Cardiac muscle cell (in vitro differentiated cells and primary cell): ENCODE measurements around the gene SAXO1. TPM values are rescaled to one million over a fixed set of nuclear protein-coding genes. Genes with fewer than 3 reads are reported as not detected.

Experiments
- DNase-seq, 2 donors: peaks; one replicate each; pipeline versions ENCODE4 v3.0.0 to v3.0.0-alpha.2; 2010 to 2017; ENCODE audit warnings: low read depth in 1 of 2, low spot score in 1 of 2
- H3K27ac ChIP-seq: fragments of 200-600 bp; sonication (generic); 2 replicates; pipeline ENCODE4 v1.5.1; 2016
- H3K27me3 ChIP-seq: fragments of 200-600 bp; sonication (generic); 2 replicates; pipeline ENCODE4 v1.6.0; 2016; ENCODE audit warnings: control low read depth
- H3K36me3 ChIP-seq: fragments of 200-600 bp; sonication (generic); 2 replicates; pipeline ENCODE4 v1.5.1; 2016; ENCODE audit warnings: control low read depth
- H3K4me1 ChIP-seq: fragments of 200-600 bp; sonication (generic); 2 replicates; pipeline ENCODE4 v1.8.1; 2017; ENCODE audit warnings: low read depth, mild to moderate bottlenecking, mixed run types
- H3K4me3 ChIP-seq: fragments of 200-600 bp; sonication (generic); 2 replicates; pipeline ENCODE4 v1.5.1; 2016; ENCODE audit warnings: mild to moderate bottlenecking
- H3K9me3 ChIP-seq: fragments of 200-600 bp; sonication (generic); 2 replicates; pipeline ENCODE4 v1.5.1; 2017; ENCODE audit warnings: low read depth, mild to moderate bottlenecking, control low read depth
- polyA plus RNA-seq: library from polyadenylated mRNA; unstranded; fragments of >200 nt; fragmentation: Nextera tagmentation; extraction: Ambion mirVana; gene quantifications from 2 replicates; pipeline ENCODE4 v1.2.1, GENCODE V29; 2016
- total RNA-seq: library from RNA; depleted of rRNA; stranded (reverse); fragments of >200 nt; gene quantifications from 2 replicates; pipeline ENCODE4 v1.2.3, GENCODE V29; 2016
- TF ChIP-seq, protein P1 (sequence below): IDR thresholded peaks from 2 replicates; pipeline ENCODE4 v1.5.1; 2012; ENCODE audit warnings: low read depth, mild to moderate bottlenecking, low read length

Gene SAXO1
- total and polyA plus RNA-seq, 2 experiments from 2014 or later = 0.06 to 0.24 TPM

DNA sequence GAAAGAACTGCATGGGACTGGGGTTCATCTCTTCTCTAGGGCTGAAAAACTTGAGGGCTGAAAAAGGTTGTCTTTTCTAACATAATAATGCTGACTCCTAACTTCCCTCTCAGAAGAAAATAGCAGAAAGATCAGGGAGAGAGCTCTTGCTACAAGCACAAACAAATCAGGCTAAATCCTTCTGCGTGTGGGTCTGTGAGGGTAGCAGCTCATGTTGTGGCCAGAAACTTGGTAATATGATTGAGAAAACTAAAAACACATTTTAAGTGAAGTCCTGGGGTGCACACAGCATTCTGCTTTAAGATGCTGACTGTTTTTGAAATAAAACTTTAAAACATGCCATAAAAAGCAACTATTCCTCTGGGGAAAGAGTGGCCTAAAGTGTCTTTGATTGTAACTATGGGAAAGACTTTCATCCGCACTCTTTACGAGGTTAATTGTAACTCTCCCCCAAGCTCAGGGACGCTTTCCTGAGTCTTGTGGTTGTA lies 56.7 kb downstream of the SAXO1 start:
- DNase-seq = peak in 1 of 2 donors; percentile 15
- Histone ChIP-seq H3K27me3 (no peaks in the 10 kb centered on the region), H3K4me3 (no peak overlapping the region), H3K36me3 (no peaks in the 10 kb centered on the region), H3K27ac (no peak overlapping the region), H3K9me3 (no peaks in the 10 kb centered on the region), H3K4me1 (no peaks in the 10 kb centered on the region)
- TF ChIP-seq, protein P1, sequence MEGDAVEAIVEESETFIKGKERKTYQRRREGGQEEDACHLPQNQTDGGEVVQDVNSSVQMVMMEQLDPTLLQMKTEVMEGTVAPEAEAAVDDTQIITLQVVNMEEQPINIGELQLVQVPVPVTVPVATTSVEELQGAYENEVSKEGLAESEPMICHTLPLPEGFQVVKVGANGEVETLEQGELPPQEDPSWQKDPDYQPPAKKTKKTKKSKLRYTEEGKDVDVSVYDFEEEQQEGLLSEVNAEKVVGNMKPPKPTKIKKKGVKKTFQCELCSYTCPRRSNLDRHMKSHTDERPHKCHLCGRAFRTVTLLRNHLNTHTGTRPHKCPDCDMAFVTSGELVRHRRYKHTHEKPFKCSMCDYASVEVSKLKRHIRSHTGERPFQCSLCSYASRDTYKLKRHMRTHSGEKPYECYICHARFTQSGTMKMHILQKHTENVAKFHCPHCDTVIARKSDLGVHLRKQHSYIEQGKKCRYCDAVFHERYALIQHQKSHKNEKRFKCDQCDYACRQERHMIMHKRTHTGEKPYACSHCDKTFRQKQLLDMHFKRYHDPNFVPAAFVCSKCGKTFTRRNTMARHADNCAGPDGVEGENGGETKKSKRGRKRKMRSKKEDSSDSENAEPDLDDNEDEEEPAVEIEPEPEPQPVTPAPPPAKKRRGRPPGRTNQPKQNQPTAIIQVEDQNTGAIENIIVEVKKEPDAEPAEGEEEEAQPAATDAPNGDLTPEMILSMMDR = no peak

DNA sequence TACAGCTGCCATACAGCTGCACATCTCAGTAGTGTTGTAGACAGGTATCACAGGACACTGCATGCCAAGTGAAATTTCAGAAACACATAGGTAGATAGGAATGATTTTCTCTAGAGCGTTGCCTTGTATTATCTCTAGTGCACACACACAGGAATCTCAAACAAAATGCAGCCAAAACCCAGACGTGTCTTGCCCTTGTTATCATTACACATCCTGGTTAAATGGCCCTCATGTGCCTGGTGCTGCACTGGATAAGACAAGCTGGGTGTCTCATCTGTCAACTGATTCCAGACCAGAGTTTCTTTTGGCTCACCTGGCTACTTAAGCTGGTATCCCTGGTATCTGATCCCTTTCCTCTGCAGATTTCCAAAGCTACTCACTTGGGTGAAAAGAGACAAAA lies 59.7 kb downstream of the SAXO1 start:
- Histone ChIP-seq H3K27me3 (no peaks in the 10 kb centered on the region), H3K36me3 (no peaks in the 10 kb centered on the region), H3K27ac (no peak overlapping the region), H3K4me3 (no peak overlapping the region), H3K4me1 (peaks cover 15% of the 10 kb centered on the region), H3K9me3 (no peaks in the 10 kb centered on the region)
- DNase-seq = no peak
- TF ChIP-seq, protein P1 = no peak

DNA sequence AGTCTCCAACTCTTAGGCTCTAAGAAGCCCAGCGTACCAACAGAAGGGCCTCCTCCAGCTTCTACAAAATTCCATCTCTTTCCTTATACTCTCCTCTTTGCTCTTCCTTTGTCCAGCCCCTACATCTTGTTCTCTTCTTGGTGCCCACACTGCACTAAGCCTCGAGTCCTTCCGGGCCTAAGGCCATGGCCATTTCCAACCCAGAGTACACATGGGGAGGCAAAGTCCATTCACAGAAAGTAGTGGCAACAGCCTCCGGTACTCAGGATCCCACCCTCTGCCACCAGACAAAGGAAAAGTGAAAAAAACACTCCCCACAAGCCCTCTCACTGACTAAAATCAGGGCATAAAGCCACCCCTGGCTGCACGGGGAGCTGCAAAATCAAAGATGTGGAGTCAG lies 60.3 kb downstream of the SAXO1 start:
- Histone ChIP-seq H3K27ac (no peak overlapping the region), H3K4me3 (no peak overlapping the region), H3K27me3 (no peaks in the 10 kb centered on the region), H3K36me3 (no peaks in the 10 kb centered on the region), H3K9me3 (no peaks in the 10 kb centered on the region), H3K4me1 (peaks cover 15% of the 10 kb centered on the region)
- DNase-seq = no peak
- TF ChIP-seq, protein P1 = no peak

DNA sequence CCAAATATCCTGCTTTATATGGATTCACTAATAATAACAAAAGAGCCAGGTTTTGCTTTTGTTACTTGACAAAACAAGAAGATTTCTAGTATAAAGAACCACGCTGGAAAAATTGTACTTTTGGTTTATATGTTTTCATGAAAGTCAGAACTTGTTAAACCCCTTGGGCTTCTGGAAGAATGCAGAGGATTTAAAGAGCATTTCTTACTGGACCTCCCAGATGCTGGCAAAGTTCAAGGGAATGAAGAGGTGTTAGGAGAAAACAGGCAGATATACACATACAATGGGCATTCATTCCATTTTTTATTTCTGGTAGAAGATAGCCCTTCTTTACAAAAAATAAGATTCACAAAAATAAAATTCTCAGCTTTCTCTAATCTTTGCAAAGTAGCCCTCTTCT lies 61.1 kb downstream of the SAXO1 start:
- Histone ChIP-seq H3K27me3 (no peaks in the 10 kb centered on the region), H3K36me3 (no peaks in the 10 kb centered on the region), H3K27ac (no peak overlapping the region), H3K4me1 (peaks cover 15% of the 10 kb centered on the region), H3K9me3 (no peaks in the 10 kb centered on the region), H3K4me3 (no peak overlapping the region)
- TF ChIP-seq, protein P1 = no peak
- no peak for DNase-seq

DNA sequence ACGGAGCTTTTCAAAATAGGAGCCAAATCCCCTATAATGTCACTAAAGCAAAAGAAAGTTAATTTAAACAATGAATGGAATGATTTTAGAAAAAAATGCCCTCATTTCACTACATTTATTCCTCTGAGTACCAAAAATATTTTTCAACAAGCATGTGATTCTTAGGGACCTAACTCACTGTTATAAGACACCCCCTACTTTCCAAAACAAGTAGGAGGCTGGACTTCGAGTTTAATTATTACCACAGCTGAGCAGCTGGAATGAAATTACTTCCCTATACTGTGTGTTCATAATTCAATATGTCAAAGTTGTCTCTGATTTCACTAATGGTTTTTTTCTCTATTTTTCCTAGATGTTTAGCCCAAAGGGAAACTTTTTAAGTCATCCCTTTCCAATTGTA lies 61.6 kb downstream of the SAXO1 start:
- TF ChIP-seq, protein P1 = no peak
- peaks cover 15% of the 10 kb centered on the region for H3K4me1 ChIP-seq
- H3K27me3 ChIP-seq = no peaks in the 10 kb centered on the region
- no peaks in the 10 kb centered on the region for H3K36me3 ChIP-seq
- no peak overlapping the region for H3K27ac ChIP-seq
- no peak for DNase-seq
- H3K4me3 ChIP-seq = no peak overlapping the region
- no peaks in the 10 kb centered on the region for H3K9me3 ChIP-seq

DNA sequence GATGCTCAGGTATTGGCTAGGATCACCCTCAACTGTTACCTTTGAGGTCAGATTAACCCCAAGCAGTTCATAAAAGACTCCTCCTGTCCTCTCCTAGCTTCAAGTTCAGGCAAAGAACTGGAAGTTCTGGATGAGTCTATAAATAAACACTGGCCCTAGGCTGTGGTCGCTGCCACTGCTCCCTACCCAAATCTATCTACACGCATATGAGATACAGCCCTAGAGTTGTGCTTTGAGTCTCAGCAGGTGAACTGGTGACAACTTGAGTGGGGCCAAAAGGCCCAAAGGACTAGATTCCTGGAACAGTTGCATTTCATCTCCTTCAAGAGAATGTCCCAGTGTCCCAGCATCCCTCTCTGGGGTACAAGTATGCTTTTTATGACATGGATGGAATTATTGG lies 62.6 kb downstream of the SAXO1 start:
- Histone ChIP-seq H3K27ac (no peak overlapping the region), H3K9me3 (no peaks in the 10 kb centered on the region)

More for the DNA sequence above, 62.6 kb downstream of the SAXO1 start:
- H3K27me3 ChIP-seq = no peaks in the 10 kb centered on the region
- peaks cover 15% of the 10 kb centered on the region for H3K4me1 ChIP-seq
- peak in 1 of 2 donors; percentile 63 for DNase-seq
- TF ChIP-seq, protein P1 = no peak
- no peak overlapping the region for H3K4me3 ChIP-seq
- no peaks in the 10 kb centered on the region for H3K36me3 ChIP-seq
